HFFc6 (cell line): ENCODE data around the gene GRID1. TPM values are rescaled to one million over a fixed set of nuclear protein-coding genes. Genes with fewer than 3 reads are reported as not detected.

Source experiments
- DNase-seq: peaks from one replicate; pipeline ENCODE4 v3.0.0-alpha.2; 2018
- H3K27ac Mint-ChIP-seq: 2 replicates; pipeline ENCODE4 v1.8.0; 2020; ENCODE audit warnings: mild to moderate bottlenecking, mixed read lengths
- H3K27me3 Mint-ChIP-seq: 2 replicates; pipeline ENCODE4 v1.8.0; 2021; ENCODE audit warnings: mild to moderate bottlenecking, moderate library complexity, mixed read lengths; ENCODE audit not compliant: insufficient read depth
- H3K36me3 Mint-ChIP-seq: 2 replicates; pipeline ENCODE4 v1.8.0; 2021; ENCODE audit warnings: low read depth, mixed read lengths
- H3K4me1 Mint-ChIP-seq: 2 replicates; pipeline ENCODE4 v1.8.0; 2020; ENCODE audit warnings: low read depth, mixed read lengths
- H3K4me3 Mint-ChIP-seq: 2 replicates; pipeline ENCODE4 v1.8.0; 2020; ENCODE audit warnings: mild to moderate bottlenecking, moderate library complexity, mixed read lengths
- H3K9me3 Mint-ChIP-seq: 2 replicates; pipeline ENCODE4 v1.8.0; 2020; ENCODE audit warnings: mild to moderate bottlenecking, mixed read lengths
- CTCF ChIP-seq: fragments of 200-600 bp; sonication (generic); IDR thresholded peaks from 2 replicates; pipeline ENCODE4 v1.5.0; 2021; ENCODE audit warnings: antibody characterized with exemption, mild to moderate bottlenecking
- total RNA-seq, 6 experiments: library from RNA; stranded (reverse); fragmentation: NEBNext Ultra II Directional; extraction: Animal tissue kit (Norgen Biotek cat#: 25700); gene quantifications; 2 replicates in 1 of 6; 3 replicates in 5 of 6; pipeline ENCODE4 v1.2.3, GENCODE V29; 2021

Gene GRID1
- total RNA-seq, 6 experiments from 2014 or later, result not detected

DNA sequence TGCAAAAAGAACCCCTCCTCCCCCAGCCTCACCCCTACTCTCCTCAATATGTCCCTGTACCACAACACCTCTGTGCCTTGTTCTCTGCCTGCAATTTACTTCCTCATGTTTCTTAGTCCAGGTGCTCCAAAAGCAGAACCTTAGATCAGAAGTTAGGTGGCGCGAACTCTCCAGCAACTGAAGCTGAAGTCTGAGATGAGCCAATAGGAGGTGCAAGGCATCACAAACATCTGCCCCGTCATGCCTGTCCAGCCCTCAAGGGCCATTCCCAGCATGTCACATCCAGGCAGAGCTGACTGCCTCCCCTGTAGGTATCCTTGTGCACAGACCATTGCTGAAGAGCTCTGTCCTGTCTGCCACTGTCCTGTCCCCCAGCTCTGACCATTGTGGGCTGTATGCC, 508.8 kb downstream of the GRID1 start:
- Mint-ChIP-seq H3K27ac (no peak overlapping the region), H3K4me1 (no peaks in the 10 kb centered on the region), H3K27me3 (no peaks in the 10 kb centered on the region; the same call in 1 of the 2 replicates), H3K4me3 (no peak overlapping the region; the same call in 1 of the 2 replicates), H3K36me3 (peaks cover 22% of the 10 kb centered on the region; the same call in 1 of the 2 replicates), H3K9me3 (peaks cover 81% of the 10 kb centered on the region)
- no peak for TF ChIP-seq CTCF
- no peak for DNase-seq

GRCh38 chr10:85857305-85857704, 509.3 kb downstream of the GRID1 start:
- Mint-ChIP-seq H3K27me3 (no peaks in the 10 kb centered on the region; the same call in 1 of the 2 replicates), H3K36me3 (peaks cover 21% of the 10 kb centered on the region; the same call in 1 of the 2 replicates), H3K4me3 (no peak overlapping the region), H3K27ac (no peak overlapping the region), H3K9me3 (peaks cover 77% of the 10 kb centered on the region), H3K4me1 (no peaks in the 10 kb centered on the region)
- no peak for DNase-seq
- TF ChIP-seq CTCF, result no peak

DNA sequence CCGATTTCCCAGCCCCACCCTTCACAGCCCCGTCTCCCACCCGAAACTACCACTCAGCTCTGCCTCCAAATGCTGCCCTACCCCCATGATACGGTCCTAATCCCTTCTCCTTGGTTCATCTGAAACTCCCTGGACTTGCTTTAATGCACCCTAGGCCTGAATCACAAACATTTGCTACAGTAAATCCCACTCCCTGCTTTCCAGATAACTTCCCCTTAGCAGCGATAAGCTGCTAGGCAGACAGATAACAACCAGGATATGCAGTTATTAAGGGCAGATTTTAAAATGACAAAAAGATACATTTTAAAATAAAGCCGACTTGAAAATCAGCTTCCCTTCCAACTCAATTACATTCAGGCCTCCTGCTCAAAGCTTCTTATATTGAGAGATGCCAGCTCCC, 514.7 kb downstream of the GRID1 start:
- Mint-ChIP-seq H3K4me3 (no peak overlapping the region), H3K27ac (no peak overlapping the region), H3K36me3 (peaks cover 7% of the 10 kb centered on the region; the same call in 1 of the 2 replicates), H3K9me3 (peaks cover 57% of the 10 kb centered on the region), H3K27me3 (no peaks in the 10 kb centered on the region; the same call in 1 of the 2 replicates), H3K4me1 (no peaks in the 10 kb centered on the region)
- no peak for TF ChIP-seq CTCF
- no peak for DNase-seq

DNA sequence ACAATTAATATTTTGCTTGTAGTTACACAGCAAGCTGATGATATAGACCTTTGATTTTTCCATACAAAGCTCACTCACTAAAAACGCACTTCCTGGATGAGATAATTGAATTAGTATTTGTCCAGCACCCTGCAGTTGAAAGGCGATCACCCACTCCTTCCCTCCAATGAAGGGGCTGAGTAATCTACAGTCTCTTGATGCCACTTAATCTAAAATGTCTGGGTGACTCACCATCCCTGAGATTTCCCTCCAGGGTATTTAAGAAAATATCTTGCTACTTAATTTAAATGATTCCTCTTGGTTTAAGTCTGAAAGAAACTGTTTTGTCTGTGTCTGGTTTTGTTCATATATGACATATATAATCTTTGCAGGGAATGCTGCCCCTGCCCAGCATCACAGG, 515.3 kb downstream of the GRID1 start:
- H3K36me3 Mint-ChIP-seq, result peaks cover 1% of the 10 kb centered on the region; the same call in 1 of the 2 replicates
- no peak overlapping the region for H3K4me3 Mint-ChIP-seq
- no peak overlapping the region for H3K27ac Mint-ChIP-seq
- no peak for TF ChIP-seq CTCF
- peaks cover 51% of the 10 kb centered on the region for H3K9me3 Mint-ChIP-seq
- no peaks in the 10 kb centered on the region; the same call in 1 of the 2 replicates for H3K27me3 Mint-ChIP-seq
- DNase-seq, result no peak
- H3K4me1 Mint-ChIP-seq, result no peaks in the 10 kb centered on the region

- TF ChIP-seq CTCF, result no peak
- Mint-ChIP-seq H3K36me3 (no peaks in the 10 kb centered on the region; the same call in 1 of the 2 replicates), H3K27ac (no peak overlapping the region), H3K9me3 (peaks cover 49% of the 10 kb centered on the region), H3K4me1 (no peaks in the 10 kb centered on the region), H3K4me3 (no peak overlapping the region), H3K27me3 (no peaks in the 10 kb centered on the region; the same call in 1 of the 2 replicates)
- DNase-seq, result no peak
These were observed 515.9 kb downstream of the GRID1 start for GRCh38 chr10:85850736-85851135.
